Caco-2 (cell line): Measurements from ENCODE around the gene GRAMD1A. TPM values are rescaled to one million over a fixed set of nuclear protein-coding genes. Genes with fewer than 3 reads are reported as not detected.

Source experiments
- BruUV-seq: library from RNA; stranded (reverse); fragments of 400-500 nt; replicated peaks from 2 replicates; lab custom pipeline; 2021; lab: Mats Ljungman, UMichigan
- CTCF ChIA-PET: fragments of 300-600 bp; sonication (Branson Sonifier 250); formaldehyde crosslinking; loops from one replicate; lab custom pipeline; 2022; ENCODE audit warnings: antibody characterized with exemption; lab: Charles Lee
- POLR2A ChIA-PET: fragments of 300-600 bp; sonication (Branson Sonifier 250); formaldehyde crosslinking; loops from one replicate; lab custom pipeline; 2022; ENCODE audit warnings: antibody characterized with exemption; lab: Charles Lee
- DNase-seq, 2 experiments: peaks; one replicate each; pipeline versions ENCODE4 v3.0.0 to v3.0.0-alpha.2; 2020 to 2022
- H3K27me3 ChIP-seq: replicated peaks from 2 replicates; pipeline ENCODE4 v1.6.0; 2011; ENCODE audit warnings: low read length; ENCODE audit not compliant: control insufficient read depth, insufficient read depth
- H3K36me3 ChIP-seq: 2 replicates; pipeline ENCODE4 v1.5.1; 2011; ENCODE audit warnings: low read length; ENCODE audit not compliant: control insufficient read depth, insufficient read depth
- H3K4me1 ChIP-seq: fragments of 250-450 bp; sonication (Bioruptor Pico); 2 replicates; pipeline ENCODE4 v1.5.1; 2020; ENCODE audit warnings: mild to moderate bottlenecking
- H3K4me3 ChIP-seq: 2 replicates; pipeline ENCODE4 v1.5.1; 2011; ENCODE audit warnings: low read depth, mild to moderate bottlenecking, control low read depth, low read length
- H3K9me3 ChIP-seq: fragments of 250-450 bp; sonication (Bioruptor Pico); 2 replicates; pipeline ENCODE4 v1.5.1; 2020; ENCODE audit warnings: mild to moderate bottlenecking, moderate library complexity
- H3K27ac Mint-ChIP-seq: one replicate; pipeline ENCODE4 v1.8.0; 2022; ENCODE audit warnings: mixed read lengths; ENCODE audit not compliant: unreplicated experiment
- H3K27me3 Mint-ChIP-seq: one replicate; pipeline ENCODE4 v1.8.0; 2022; ENCODE audit warnings: mixed read lengths; ENCODE audit not compliant: insufficient read depth, unreplicated experiment
- H3K36me3 Mint-ChIP-seq: one replicate; pipeline ENCODE4 v1.8.0; 2022; ENCODE audit warnings: mild to moderate bottlenecking, mixed read lengths; ENCODE audit not compliant: insufficient read depth, unreplicated experiment
- H3K4me1 Mint-ChIP-seq: one replicate; pipeline ENCODE4 v1.8.0; 2022; ENCODE audit warnings: low read depth, mixed read lengths; ENCODE audit not compliant: unreplicated experiment
- H3K4me3 Mint-ChIP-seq: one replicate; pipeline ENCODE4 v1.8.0; 2022; ENCODE audit warnings: mild to moderate bottlenecking, moderate library complexity, mixed read lengths; ENCODE audit not compliant: unreplicated experiment
- H3K9me3 Mint-ChIP-seq: one replicate; pipeline ENCODE4 v1.8.0; 2022; ENCODE audit warnings: mixed read lengths; ENCODE audit not compliant: unreplicated experiment
- CTCF ChIP-seq, 2 experiments: fragments of 200-600 bp in 1 of 2; IDR thresholded peaks; 1 replicate in 1 of 2; 2 replicates in 1 of 2; pipeline versions ENCODE4 v1.5.1 to v1.8.0; 2011 to 2022; ENCODE audit warnings: antibody characterized with exemption in 1 of 2, control low read depth in 1 of 2, inconsistent platforms in 1 of 2, low read depth in 1 of 2, low read length in 1 of 2, mild to moderate bottlenecking in 1 of 2, moderate library complexity in 1 of 2; ENCODE audit not compliant: insufficient read depth in 1 of 2, severe bottlenecking in 1 of 2, unreplicated experiment in 1 of 2
- intact Hi-C: fragments of 100-400 bp; cut with micrococcal nuclease; formaldehyde crosslinking; loops from one replicate; pipeline ENCODE4 v1.10.0; 2022; ENCODE audit not compliant: unreplicated experiment
- total RNA-seq: library from RNA; stranded (reverse); gene quantifications from 2 replicates; pipeline ENCODE4 v1.2.3, GENCODE V29; 2022

The GRAMD1A gene
- total RNA-seq, 1 experiment from 2014 or later: 110 TPM

- intact Hi-C loops: no loop called here
- Histone ChIP-seq H3K4me3 (no peak overlapping the region), H3K4me1 (peaks cover 13% of the 10 kb centered on the region), H3K9me3 (peaks cover 33% of the 10 kb centered on the region), H3K36me3 (peaks cover 20% of the 10 kb centered on the region), H3K27me3 (no peaks in the 10 kb centered on the region)
- Mint-ChIP-seq H3K27me3 (no peaks in the 10 kb centered on the region), H3K36me3 (peaks cover 29% of the 10 kb centered on the region), H3K9me3 (peaks cover 40% of the 10 kb centered on the region), H3K4me3 (no peak overlapping the region), H3K4me1 (peaks cover 17% of the 10 kb centered on the region), H3K27ac (no peak overlapping the region)
- ChIA-PET CTCF (no interaction called here), POLR2A (interaction anchor here (0.6 kb wide), 1 partner anchor 731 kb away, joined by 4 read pairs; no protein-coding TSS in a partner anchor)
- no peak for DNase-seq
- BruUV-seq: no TSS peak
- no peak for TF ChIP-seq CTCF (IDR thresholded peaks at IDR 0.05; ENCODE audit: insufficient read depth in 1 of 2, low read depth in 1 of 2, low read length in 1 of 2, severe bottlenecking in 1 of 2, unreplicated experiment in 1 of 2)
Observed at GRCh38 chr19:34960940-34961679, 39.0 kb upstream of the GRAMD1A start.

- H3K27me3 ChIP-seq: no peaks in the 10 kb centered on the region
- peaks cover 28% of the 10 kb centered on the region for H3K36me3 Mint-ChIP-seq
- POLR2A ChIA-PET: no interaction called here
- peak overlapping the region; percentile 93 for H3K4me3 ChIP-seq
- H3K27me3 Mint-ChIP-seq: no peaks in the 10 kb centered on the region
- H3K9me3 ChIP-seq: peaks cover 34% of the 10 kb centered on the region
- no peak for TF ChIP-seq CTCF (IDR thresholded peaks at IDR 0.05; ENCODE audit: insufficient read depth in 1 of 2, low read depth in 1 of 2, low read length in 1 of 2, severe bottlenecking in 1 of 2, unreplicated experiment in 1 of 2)
- H3K4me1 ChIP-seq: peaks cover 13% of the 10 kb centered on the region
- CTCF ChIA-PET: no interaction called here
- peaks cover 17% of the 10 kb centered on the region for H3K4me1 Mint-ChIP-seq
- BruUV-seq: no TSS peak
- H3K4me3 Mint-ChIP-seq: peak overlapping the region; percentile 69
- H3K27ac Mint-ChIP-seq: no peak overlapping the region
- intact Hi-C loops: no loop called here
- DNase-seq: no peak
- peaks cover 32% of the 10 kb centered on the region for H3K9me3 Mint-ChIP-seq
- H3K36me3 ChIP-seq: peaks cover 20% of the 10 kb centered on the region
Observed at GRCh38 chr19:34961775-34962686, 38.1 kb upstream of the GRAMD1A start.
